GM21737 (cell line): ENCODE data around the gene CCDC146.
"Not testable (repeated sequence)": the region's sequence is repeated elsewhere in the genome, so short reads cannot be mapped to it uniquely, and the experiment has no call there.

Source experiments
- ATAC-seq: cut with Tn5 transposase; IDR thresholded peaks from one replicate; pipeline ENCODE4 v1.9.1; 2021; ENCODE audit warnings: mild to moderate bottlenecking, moderate library complexity; ENCODE audit not compliant: unreplicated experiment

Gene CCDC146

GRCh38 chr7:77327067-77327931 is 204.9 kb downstream of the CCDC146 start:
- ATAC-seq = no peak

- no peak for ATAC-seq
These were observed 205.7 kb downstream of the CCDC146 start for GRCh38 chr7:77327932-77328628.

GRCh38 chr7:77328669-77329068 is 206.3 kb downstream of the CCDC146 start:
- no peak for ATAC-seq

- peak; percentile 27 for ATAC-seq
These were observed 207.2 kb downstream of the CCDC146 start for GRCh38 chr7:77329466-77330168.

- ATAC-seq = peak; percentile 48
These were observed 207.9 kb downstream of the CCDC146 start for GRCh38 chr7:77330169-77330882.

GRCh38 chr7:77331938-77332695 is 209.7 kb downstream of the CCDC146 start:
- ATAC-seq = peak; percentile 77

- not testable (repeated sequence) for ATAC-seq
These were observed 211.6 kb downstream of the CCDC146 start for GRCh38 chr7:77334039-77334438.

- ATAC-seq = no peak
These were observed 213.2 kb downstream of the CCDC146 start for GRCh38 chr7:77335581-77335980.

- no peak for ATAC-seq
These were observed 215.1 kb downstream of the CCDC146 start for GRCh38 chr7:77337456-77337990.

GRCh38 chr7:77338260-77338659 is 215.8 kb downstream of the CCDC146 start:
- no peak for ATAC-seq

GRCh38 chr7:77338883-77339629 is 216.6 kb downstream of the CCDC146 start:
- ATAC-seq = no peak

GRCh38 chr7:77339726-77340125 is 217.3 kb downstream of the CCDC146 start:
- no peak for ATAC-seq
